WTC11 (cell line): Measurements from ENCODE around the gene RYR3.

Experiments
- NFATC4 ChIP-seq: fragments of 250-450 bp; sonication (Bioruptor Pico); IDR thresholded peaks from 2 replicates; pipeline ENCODE4 v1.9.0; 2021; ENCODE audit warnings: mild to moderate bottlenecking
- NFYB ChIP-seq: sonication (generic); formaldehyde crosslinking; conservative IDR thresholded peaks from 2 replicates; pipeline ENCODE4 v1.8.0; 2022; ENCODE audit warnings: low read depth, missing genetic modification reagents
- SP1 ChIP-seq: sonication (generic); formaldehyde crosslinking; conservative IDR thresholded peaks from 2 replicates; pipeline ENCODE4 v1.8.1; 2022; ENCODE audit warnings: missing genetic modification reagents
- TEAD4 ChIP-seq: sonication (generic); formaldehyde crosslinking; IDR thresholded peaks from 2 replicates; pipeline ENCODE4 v1.8.0; 2022; ENCODE audit warnings: mild to moderate bottlenecking, missing genetic modification reagents
- ZBTB21 ChIP-seq: sonication (generic); formaldehyde crosslinking; IDR thresholded peaks from 2 replicates; pipeline ENCODE4 v1.8.1; 2023; ENCODE audit warnings: mild to moderate bottlenecking, missing genetic modification reagents, borderline replicate concordance
- TF ChIP-seq, protein P1 (sequence below): fragments of 200-600 bp; IDR thresholded peaks from 2 replicates; pipeline ENCODE4 v1.8.0; 2022; ENCODE audit warnings: antibody characterized with exemption

DNA sequence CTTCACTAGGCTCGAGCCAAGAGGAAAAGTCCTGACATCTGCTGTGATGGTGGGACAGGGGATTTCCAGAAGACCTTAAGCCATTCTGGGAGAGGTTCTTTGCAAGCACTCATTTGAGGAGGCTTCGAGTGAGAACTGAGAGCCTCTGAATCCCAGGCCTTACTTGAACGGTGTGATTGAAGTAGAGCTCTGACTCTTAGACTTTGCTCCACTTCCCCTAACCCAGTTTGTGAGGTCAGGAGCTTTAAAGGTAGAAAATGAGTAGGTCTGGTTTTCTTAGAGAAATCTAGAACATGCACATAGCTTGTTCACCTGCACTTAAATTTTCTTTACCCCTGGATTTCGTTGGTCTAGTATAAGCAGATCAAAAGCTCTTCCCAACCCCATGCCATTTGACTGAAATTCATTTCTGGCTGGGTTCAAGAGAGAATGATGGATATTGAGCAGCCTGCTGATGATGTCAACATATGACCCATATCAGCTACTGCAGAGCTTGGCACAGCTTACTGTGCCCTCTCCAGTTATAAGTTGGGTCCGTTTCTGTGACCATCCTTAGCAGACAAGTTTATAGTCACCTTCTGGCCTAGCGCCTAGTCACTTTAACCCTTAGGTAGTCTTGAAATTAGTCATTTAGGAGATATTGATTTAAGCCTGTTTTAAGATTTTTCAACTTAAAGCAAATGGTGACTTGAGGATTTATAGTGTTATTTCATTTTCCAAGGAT, 428.3 kb downstream of the RYR3 start:
- TF ChIP-seq NFYB (CRISPR knock-in tag) (no peak), SP1 (no peak), TEAD4 (CRISPR knock-in tag) (no peak), NFATC4 (CRISPR knock-in tag) (no peak), ZBTB21 (no peak)
- TF ChIP-seq, protein P1, sequence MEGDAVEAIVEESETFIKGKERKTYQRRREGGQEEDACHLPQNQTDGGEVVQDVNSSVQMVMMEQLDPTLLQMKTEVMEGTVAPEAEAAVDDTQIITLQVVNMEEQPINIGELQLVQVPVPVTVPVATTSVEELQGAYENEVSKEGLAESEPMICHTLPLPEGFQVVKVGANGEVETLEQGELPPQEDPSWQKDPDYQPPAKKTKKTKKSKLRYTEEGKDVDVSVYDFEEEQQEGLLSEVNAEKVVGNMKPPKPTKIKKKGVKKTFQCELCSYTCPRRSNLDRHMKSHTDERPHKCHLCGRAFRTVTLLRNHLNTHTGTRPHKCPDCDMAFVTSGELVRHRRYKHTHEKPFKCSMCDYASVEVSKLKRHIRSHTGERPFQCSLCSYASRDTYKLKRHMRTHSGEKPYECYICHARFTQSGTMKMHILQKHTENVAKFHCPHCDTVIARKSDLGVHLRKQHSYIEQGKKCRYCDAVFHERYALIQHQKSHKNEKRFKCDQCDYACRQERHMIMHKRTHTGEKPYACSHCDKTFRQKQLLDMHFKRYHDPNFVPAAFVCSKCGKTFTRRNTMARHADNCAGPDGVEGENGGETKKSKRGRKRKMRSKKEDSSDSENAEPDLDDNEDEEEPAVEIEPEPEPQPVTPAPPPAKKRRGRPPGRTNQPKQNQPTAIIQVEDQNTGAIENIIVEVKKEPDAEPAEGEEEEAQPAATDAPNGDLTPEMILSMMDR = no peak
